ENCODE measurements around the gene NUCB2. TPM values are rescaled to one million over a fixed set of nuclear protein-coding genes. Genes with fewer than 3 reads are reported as not detected.

NUCB2 gene
- total RNA-seq, 6 donors from 2014 or later = 24.0 to 167 (median 42.5) TPM

DNA sequence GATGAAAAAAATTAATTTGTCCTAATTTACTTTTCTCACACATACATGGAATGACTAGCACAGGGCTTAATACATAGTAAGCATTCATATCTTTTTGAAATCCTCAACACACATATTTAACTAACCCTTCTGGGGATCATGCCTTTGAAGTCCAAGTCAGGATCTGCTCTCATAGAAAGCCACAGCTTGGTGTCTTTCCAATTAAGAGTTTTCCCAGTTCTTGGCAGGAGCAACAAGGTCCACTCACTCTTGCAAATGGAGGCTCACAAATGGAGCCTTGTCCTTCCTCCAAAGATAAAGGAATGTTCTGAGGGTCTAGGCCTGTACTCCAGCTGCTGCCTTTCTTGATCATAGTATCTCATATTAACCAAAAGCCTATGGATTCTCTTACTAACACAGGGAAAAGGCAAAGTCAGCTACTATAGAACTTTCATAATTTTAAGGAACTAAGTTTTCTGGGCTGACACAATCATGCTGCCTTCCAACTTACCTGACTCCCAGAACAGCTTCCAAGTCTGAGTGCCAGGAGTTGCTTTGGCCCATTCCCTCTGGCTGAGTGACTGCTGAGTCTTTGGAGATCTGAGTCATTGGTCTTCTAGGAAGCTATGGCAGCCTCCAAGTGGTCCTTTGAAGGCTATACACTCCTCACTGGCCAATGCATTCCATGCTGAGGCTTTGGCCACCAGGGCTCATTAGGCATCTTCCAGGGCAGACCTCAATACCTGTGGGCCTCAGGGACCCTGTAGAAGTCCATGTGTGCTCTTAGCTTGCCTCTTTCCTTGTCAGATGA is 25.8 kb upstream of the NUCB2 start:
- TF ChIP-seq EP300 (IDR thresholded peaks at IDR 0.05) = no peak
- TF ChIP-seq POLR2AphosphoS5 (IDR thresholded peaks at IDR 0.05) = no peak
- TF ChIP-seq POLR2A (IDR thresholded peaks at IDR 0.05) = no peak
- TF ChIP-seq CTCF (IDR thresholded peaks at IDR 0.05) = no peak
- Histone ChIP-seq H3K27ac (no peak overlapping the region), H3K9me3 (no peaks in the 10 kb centered on the region), H3K27me3 (no peaks in the 10 kb centered on the region), H3K4me1 (no peaks in the 10 kb centered on the region), H3K36me3 (no peaks in the 10 kb centered on the region), H3K4me3 (no peak overlapping the region)
- DNase-seq (no peak), ATAC-seq (ENCODE audit: low FRiP score in 2 of 2) (no peak)

GRCh38 chr11:17252704-17253103 is 23.8 kb upstream of the NUCB2 start:
- DNase-seq = no peak
- H3K27ac ChIP-seq = no peak overlapping the region
- no peaks in the 10 kb centered on the region for H3K36me3 ChIP-seq
- no peaks in the 10 kb centered on the region for H3K9me3 ChIP-seq
- TF ChIP-seq POLR2A (IDR thresholded peaks at IDR 0.05) = no peak
- no peak for TF ChIP-seq CTCF (IDR thresholded peaks at IDR 0.05)
- TF ChIP-seq POLR2AphosphoS5 (IDR thresholded peaks at IDR 0.05) = no peak
- TF ChIP-seq EP300 (IDR thresholded peaks at IDR 0.05) = no peak
- no peak for ATAC-seq (ENCODE audit: low FRiP score in 2 of 2)
- H3K4me1 ChIP-seq = peaks cover 0 to 6% (median 0%) of the 10 kb centered on the region in 4 donors
- H3K4me3 ChIP-seq = no peak overlapping the region
- WGBS, 2 donors = 63 to 69% methylated on average over 4 of the region's 4 CpGs
- no peaks in the 10 kb centered on the region for H3K27me3 ChIP-seq

- Histone ChIP-seq H3K4me3 (no peak overlapping the region), H3K9me3 (no peaks in the 10 kb centered on the region), H3K36me3 (no peaks in the 10 kb centered on the region), H3K4me1 (peaks cover 0 to 6% (median 0%) of the 10 kb centered on the region in 4 donors), H3K27me3 (no peaks in the 10 kb centered on the region), H3K27ac (no peak overlapping the region)
- DNase-seq (no peak), ATAC-seq (ENCODE audit: low FRiP score in 2 of 2) (peak in 1 of 2 donors; percentile 55)
- TF ChIP-seq POLR2AphosphoS5 (IDR thresholded peaks at IDR 0.05) = no peak
- WGBS, 2 donors = 74 to 86% methylated on average over 3 of the region's 3 CpGs
Observed at GRCh38 chr11:17256512-17256911, 20.0 kb upstream of the NUCB2 start.

- TF ChIP-seq POLR2AphosphoS5 (IDR thresholded peaks at IDR 0.05) = no peak
- no peak for TF ChIP-seq POLR2A (IDR thresholded peaks at IDR 0.05)
- no peak for TF ChIP-seq CTCF (IDR thresholded peaks at IDR 0.05)
- TF ChIP-seq EP300 (IDR thresholded peaks at IDR 0.05) = no peak
- no peaks in the 10 kb centered on the region for H3K36me3 ChIP-seq
- H3K27me3 ChIP-seq = no peaks in the 10 kb centered on the region
- H3K4me1 ChIP-seq = peaks cover 0 to 6% (median 0%) of the 10 kb centered on the region in 4 donors
- ATAC-seq (ENCODE audit: low FRiP score in 2 of 2) = no peak
- no peak for DNase-seq
- no peaks in the 10 kb centered on the region for H3K9me3 ChIP-seq
- 29 to 64% methylated on average over 1 of the region's 1 CpG for WGBS, 2 donors
- H3K27ac ChIP-seq = no peak overlapping the region
- no peak overlapping the region for H3K4me3 ChIP-seq
Observed at GRCh38 chr11:17257196-17257595, 19.3 kb upstream of the NUCB2 start.

- DNase-seq = no peak
Observed at GRCh38 chr11:17258670-17259069, 17.9 kb upstream of the NUCB2 start.

More at GRCh38 chr11:17258670-17259069, 17.9 kb upstream of the NUCB2 start:
- Histone ChIP-seq H3K4me3 (no peak overlapping the region), H3K27me3 (no peaks in the 10 kb centered on the region), H3K27ac (no peak overlapping the region), H3K36me3 (no peaks in the 10 kb centered on the region), H3K9me3 (no peaks in the 10 kb centered on the region), H3K4me1 (peaks cover 0 to 6% (median 0%) of the 10 kb centered on the region in 4 donors)
- no peak for TF ChIP-seq EP300 (IDR thresholded peaks at IDR 0.05)
- no peak for TF ChIP-seq POLR2A (IDR thresholded peaks at IDR 0.05)
- TF ChIP-seq CTCF (IDR thresholded peaks at IDR 0.05) = no peak
- no peak for TF ChIP-seq POLR2AphosphoS5 (IDR thresholded peaks at IDR 0.05)
- ATAC-seq (ENCODE audit: low FRiP score in 2 of 2) = no peak
